ENCODE data around the gene DISC1.

The DISC1 gene

GRCh38 chr1:231931146-231931545 is 304.6 kb downstream of the DISC1 start:
- DNase-seq (ENCODE audit: low read depth) = no peak
- TF ChIP-seq CTCF (conservative IDR thresholded peaks at IDR 0.05; ENCODE audit: low read depth, low read length) = no peak
- no peak overlapping the region for H3K4me3 ChIP-seq (ENCODE audit: low read length)

GRCh38 chr1:231931846-231932454 is 305.4 kb downstream of the DISC1 start:
- H3K4me3 ChIP-seq (ENCODE audit: low read length) = no peak overlapping the region
- TF ChIP-seq CTCF (conservative IDR thresholded peaks at IDR 0.05; ENCODE audit: low read depth, low read length) = peak; percentile 66
- DNase-seq (ENCODE audit: low read depth) = no peak

- DNase-seq (ENCODE audit: low read depth) = no peak
- no peak for TF ChIP-seq CTCF (conservative IDR thresholded peaks at IDR 0.05; ENCODE audit: low read depth, low read length)
- H3K4me3 ChIP-seq (ENCODE audit: low read length) = no peak overlapping the region
Measured at GRCh38 chr1:231933711-231934626, 307.4 kb downstream of the DISC1 start.

GRCh38 chr1:231934797-231935196 is 308.2 kb downstream of the DISC1 start:
- TF ChIP-seq CTCF (conservative IDR thresholded peaks at IDR 0.05; ENCODE audit: low read depth, low read length) = no peak
- DNase-seq (ENCODE audit: low read depth) = peak; percentile 61

GRCh38 chr1:231935856-231936255 is 309.3 kb downstream of the DISC1 start:
- DNase-seq (ENCODE audit: low read depth) = no peak
- no peak for TF ChIP-seq CTCF (conservative IDR thresholded peaks at IDR 0.05; ENCODE audit: low read depth, low read length)

More at GRCh38 chr1:231934797-231935196, 308.2 kb downstream of the DISC1 start:
- no peak overlapping the region for H3K4me3 ChIP-seq (ENCODE audit: low read length)

GRCh38 chr1:231936983-231937775 is 310.6 kb downstream of the DISC1 start:
- no peak overlapping the region for H3K4me3 ChIP-seq (ENCODE audit: low read length)
- no peak for DNase-seq (ENCODE audit: low read depth)
- no peak for TF ChIP-seq CTCF (conservative IDR thresholded peaks at IDR 0.05; ENCODE audit: low read depth, low read length)

More at GRCh38 chr1:231935856-231936255, 309.3 kb downstream of the DISC1 start:
- no peak overlapping the region for H3K4me3 ChIP-seq (ENCODE audit: low read length)

Measured in retinal pigment epithelial cell (primary cell).